ENCODE results near the gene MAIP1.
A peak's percentile ranks its signal among the peaks of the same experiment; 100 is the strongest.

MAIP1 gene

DNA sequence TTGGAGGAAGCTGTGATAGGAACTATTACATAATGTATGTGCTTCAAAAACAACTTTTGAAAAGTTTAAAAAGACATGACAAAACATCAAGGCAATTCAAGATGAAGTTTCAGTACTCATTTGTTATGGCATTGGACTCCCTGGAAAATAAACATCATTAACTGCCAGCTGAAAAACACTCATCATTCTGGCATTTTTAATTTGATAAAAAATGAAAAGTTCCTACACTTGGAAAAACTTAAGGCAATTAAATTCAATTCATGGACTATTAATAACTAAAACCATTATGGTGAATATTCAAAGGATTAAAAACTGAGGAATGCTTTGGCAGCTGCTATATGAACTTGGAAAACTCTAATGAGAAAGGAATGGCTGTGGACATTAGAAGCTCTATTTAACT, 8.5 kb upstream of the MAIP1 start:
- no peak for DNase-seq (ENCODE audit: low spot score)

GRCh38 chr2:199950396-199950795, 5.0 kb upstream of the MAIP1 start:
- DNase-seq (ENCODE audit: low spot score): no peak

DNA sequence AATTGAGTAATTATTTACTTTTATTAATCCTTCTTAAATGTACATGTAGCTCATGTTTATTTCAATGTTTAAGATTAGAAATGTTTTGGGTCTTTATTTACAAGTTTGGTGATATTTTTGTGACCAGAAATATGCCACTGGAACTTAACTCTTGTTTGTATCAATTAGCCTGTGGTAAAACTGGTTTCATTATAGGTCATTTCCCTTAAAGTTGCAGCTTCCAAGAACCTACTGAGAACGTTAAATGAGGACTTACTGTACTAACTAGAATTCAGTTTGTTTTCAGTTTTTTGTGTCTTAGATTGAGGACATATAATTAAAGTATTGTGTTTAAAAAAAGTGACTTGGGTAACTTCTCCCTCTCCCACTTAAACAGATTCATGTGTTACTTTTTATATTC, 4.4 kb upstream of the MAIP1 start:
- no peak for DNase-seq (ENCODE audit: low spot score)

DNA sequence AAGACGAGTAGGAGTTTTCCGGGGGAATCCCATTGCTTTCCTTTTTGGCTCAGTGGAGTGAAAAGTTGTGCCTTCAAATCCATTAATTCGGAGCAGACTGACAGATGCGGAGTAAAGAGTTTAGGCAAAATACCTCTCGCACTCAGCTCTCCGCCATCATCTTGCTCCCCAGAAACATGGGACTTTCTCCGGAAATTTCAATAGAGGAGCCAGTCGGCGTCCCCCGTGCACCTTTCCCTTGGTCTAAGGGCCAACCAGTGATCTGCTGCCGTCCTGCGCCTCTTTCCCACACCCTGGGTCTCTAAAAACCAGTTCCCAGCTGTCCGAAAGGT, 409 bp upstream of the MAIP1 start:
- DNase-seq (ENCODE audit: low spot score): no peak

DNA sequence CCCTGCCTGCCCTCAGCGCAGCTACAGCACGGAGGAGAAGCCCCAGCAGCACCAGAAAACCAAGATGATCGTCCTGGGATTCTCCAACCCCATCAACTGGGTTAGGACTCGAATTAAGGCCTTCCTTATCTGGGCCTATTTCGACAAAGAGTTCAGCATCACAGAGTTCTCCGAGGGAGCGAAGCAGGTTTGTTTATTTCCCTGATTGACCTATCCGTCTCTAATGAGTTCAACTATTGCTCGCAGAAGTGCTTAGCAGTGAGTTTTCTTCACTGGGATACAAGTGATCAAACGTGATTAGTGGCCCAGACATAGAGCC, 639 bp downstream of the MAIP1 start:
- DNase-seq (ENCODE audit: low spot score): no peak

DNA sequence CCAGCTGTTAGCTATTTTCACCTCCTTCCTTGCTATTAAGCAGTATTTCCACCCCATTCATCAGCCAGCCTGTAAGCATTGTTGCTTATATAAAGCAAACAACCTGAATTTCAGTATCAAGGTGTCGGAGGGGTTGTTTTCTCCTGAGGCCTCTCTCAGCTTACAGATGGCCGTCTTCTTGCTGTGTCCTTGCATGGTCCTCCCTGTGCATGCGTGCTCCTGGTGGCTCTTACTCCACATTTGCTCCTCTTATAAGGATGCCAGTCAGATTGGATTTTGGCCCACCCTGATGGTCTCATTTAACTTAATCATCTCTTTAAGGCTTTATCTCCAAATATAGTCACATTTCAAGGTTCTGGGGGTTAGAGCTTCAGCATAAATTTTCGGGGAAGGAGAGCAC, 2.6 kb downstream of the MAIP1 start:
- no peak for DNase-seq (ENCODE audit: low spot score)

- DNase-seq (ENCODE audit: low spot score): no peak
These were observed 6.8 kb downstream of the MAIP1 start for GRCh38 chr2:199962203-199962602.

DNA sequence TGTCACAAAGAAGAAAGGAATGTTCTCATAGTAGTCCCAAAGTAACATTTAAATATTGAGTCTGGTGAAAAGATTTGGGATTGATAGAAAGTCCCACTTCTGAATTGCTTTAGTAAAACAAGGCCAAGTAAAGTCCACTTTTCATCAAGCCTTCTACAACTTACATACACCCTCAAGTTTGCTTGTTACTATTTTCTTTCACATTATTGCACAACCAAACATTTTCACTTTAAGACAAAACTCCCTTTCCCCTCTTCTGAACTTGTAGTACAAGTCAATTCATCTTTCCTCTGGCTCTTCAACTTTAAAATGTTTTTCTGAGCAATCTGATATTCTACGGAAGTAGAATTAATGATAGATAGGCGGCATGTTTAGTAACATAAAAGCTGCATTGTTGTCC, 11.0 kb downstream of the MAIP1 start:
- no peak for DNase-seq (ENCODE audit: low spot score)

DNA sequence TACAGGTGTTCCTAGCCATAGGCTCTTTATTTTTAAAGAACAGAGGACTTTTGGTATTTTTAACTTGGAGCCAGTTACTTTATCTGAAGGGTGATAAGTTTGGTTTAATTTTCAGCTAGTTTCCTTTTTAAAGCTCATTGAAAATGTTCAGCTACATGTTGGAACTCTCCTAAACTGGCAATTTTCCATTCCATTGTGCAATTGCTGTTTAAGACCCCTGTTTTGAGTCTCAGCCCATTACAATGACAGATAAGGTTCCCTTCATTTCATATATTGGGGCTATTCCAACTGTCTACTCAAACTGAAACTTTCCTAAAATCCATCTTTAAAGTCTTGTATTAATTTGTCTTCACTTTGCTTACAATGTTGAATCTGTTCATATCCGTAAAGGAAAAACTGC, 11.6 kb downstream of the MAIP1 start:
- DNase-seq (ENCODE audit: low spot score): no peak

- DNase-seq (ENCODE audit: low spot score): no peak
These were observed 12.7 kb downstream of the MAIP1 start for GRCh38 chr2:199968126-199968525.

DNA sequence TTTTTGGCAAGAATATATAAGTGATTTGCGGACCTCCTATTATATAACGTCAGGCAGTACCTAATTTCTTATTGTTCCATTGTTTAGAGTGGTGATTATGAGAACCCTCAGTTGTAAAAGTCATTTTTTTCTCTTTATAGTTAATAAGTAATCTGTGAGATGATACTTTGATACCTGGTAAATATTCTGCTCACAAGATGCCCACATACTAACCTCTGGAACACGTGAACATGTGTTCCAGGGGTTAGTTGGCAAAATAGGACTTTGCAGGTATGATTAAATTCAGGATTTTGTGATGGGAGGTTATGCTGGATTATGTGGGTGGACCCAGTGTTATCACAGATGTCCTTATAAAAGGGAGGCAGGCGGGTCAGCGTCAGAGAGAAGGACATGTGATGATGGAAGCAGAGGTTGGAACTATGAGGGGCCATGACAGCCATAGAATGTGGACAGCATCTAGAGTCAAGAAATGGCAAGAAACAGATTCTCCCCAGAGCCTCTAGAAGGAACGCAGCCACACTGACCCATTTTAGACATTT, 16.8 kb downstream of the MAIP1 start:
- DNase-seq (ENCODE audit: low spot score): no peak

DNA sequence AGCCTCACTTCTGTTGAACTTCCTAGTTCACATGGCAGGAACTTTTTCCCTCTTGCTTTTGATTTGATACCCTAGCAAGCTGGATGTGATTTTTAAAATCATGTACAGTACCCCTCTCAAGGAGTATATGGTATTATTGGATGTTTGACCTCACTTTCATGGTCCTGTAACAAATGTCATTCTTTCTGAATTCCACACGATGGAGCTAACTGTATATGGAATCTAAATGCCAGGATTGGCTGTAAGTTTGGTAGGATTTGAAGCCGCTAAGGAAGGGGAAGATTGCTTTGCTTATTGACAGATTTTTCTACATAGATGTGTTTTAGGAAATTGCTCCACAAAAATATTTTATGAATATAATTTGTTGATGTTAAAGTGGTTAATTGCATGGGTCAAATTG, 18.3 kb downstream of the MAIP1 start:
- peak; percentile 62 for DNase-seq (ENCODE audit: low spot score)

DNA sequence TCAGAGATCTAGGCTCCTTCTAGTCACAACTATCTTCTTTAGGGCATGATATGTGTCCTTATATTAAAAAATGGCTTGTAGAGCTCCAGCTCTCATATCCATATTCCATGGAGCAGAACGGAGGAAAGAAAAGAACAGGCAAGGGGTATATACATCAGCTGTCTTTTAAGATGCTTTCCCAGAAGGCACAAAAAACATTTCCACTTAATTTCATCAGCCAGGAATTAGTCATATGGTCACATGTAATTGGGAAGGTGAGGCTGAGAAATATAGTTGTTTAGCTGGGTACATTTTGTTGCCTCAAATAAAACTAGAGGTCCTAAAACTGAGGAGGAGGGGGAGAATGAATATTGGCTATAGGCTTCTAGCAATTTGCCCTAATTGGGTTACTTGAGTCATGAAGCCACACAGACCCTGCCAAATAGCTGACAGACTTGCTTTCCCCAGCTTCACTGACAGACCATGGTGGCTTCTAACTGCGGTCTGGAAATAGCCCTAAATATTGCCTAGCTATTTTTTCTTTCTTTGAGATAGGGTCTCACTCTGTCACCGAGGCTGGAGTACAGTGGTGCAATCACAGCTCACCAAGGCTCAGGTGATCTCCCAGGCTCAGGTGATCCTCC, 20.0 kb downstream of the MAIP1 start:
- DNase-seq (ENCODE audit: low spot score): no peak

GRCh38 chr2:199977984-199978415, 22.6 kb downstream of the MAIP1 start:
- peak; percentile 92 for DNase-seq (ENCODE audit: low spot score)

DNA sequence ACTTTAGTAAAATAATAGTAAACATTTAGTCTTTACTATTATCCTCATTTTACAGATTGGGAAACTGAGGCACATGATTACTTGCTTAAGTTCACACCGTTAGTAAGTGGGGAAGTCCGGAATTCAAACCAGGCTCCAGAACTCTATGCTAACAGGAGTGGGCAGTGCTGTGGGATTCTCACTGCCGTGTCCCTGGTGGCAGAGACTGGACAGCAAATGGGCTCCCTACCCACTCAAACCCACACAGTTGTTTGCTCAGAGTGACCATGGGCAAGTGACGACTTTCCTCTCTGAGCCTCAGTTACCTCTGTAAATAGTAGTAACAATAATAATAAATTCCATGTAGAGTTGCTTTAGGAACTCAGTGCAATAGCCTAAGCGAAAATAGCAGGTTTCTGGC, 24.0 kb downstream of the MAIP1 start:
- no peak for DNase-seq (ENCODE audit: low spot score)

DNA sequence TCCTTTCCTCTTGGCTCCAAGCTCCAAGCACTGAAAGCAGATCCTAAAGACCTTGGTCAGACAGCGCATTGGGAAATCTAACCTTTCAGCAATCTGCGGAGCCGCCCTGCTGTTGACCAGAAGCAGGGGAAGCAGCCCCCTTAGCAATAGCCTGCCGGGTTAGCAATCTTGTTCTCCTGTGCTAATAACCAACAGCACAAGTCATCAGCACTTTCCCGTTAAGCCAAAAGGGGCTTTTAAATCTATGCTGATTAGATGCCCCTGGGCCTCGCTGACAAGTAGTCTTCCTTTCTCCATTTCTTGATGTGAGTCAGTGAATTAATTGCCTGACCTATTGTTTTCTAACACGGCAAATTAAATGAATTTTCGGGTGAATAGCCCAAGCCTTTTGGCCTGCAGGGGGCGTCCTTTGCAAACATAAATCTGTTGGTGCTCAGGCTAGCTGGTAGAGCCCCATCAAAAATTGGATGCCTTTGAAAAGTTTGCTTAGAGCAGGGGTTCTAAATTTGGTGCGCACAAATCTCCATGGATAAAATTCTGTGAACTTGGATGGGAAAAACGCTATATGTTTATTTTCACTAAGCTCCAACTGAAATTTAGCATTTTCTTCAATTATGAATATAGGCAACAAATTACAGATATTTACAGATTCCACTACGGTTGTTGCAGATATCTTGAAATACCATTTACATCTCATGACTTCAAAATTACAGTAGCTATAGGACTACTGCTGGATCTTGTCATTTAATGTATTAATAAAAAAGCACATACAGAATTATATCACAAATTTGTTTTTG, 24.6 kb downstream of the MAIP1 start:
- peak; percentile 82 for DNase-seq (ENCODE audit: low spot score)

DNA sequence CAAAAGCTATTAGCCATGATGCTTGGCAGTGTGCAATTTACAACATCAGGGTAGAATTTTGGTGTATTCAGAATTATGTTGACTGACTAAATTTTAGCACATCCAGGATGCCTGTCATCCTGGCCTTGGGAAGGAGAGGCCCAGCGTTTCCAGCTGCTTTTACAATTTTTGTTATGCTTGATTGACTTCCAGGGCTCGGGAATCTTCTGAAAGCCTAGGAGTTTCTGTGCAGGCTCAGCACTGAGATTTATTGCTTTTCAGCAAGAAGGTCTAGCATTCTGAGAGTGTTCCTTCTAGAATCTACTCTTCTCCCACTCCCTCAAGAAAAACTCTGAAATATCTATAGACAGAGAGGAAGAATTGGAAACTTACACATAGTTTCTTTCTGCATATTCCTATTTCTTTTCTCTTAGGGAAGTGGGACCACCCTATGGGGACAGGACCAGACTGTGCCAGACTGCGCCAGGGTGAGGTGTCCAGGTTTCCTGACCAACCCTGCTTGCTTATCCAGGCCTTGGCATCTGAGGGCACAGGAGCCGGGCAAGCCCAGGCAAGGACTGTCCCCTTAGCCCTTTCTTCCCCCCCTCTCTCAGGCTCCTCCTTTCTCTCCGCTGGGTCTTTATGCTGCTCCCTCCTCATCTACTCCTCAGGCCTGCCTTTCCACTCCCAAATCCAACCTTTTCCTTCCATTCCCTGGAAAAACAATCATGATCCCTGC, 26.9 kb downstream of the MAIP1 start:
- DNase-seq (ENCODE audit: low spot score): peak; percentile 22

DNA sequence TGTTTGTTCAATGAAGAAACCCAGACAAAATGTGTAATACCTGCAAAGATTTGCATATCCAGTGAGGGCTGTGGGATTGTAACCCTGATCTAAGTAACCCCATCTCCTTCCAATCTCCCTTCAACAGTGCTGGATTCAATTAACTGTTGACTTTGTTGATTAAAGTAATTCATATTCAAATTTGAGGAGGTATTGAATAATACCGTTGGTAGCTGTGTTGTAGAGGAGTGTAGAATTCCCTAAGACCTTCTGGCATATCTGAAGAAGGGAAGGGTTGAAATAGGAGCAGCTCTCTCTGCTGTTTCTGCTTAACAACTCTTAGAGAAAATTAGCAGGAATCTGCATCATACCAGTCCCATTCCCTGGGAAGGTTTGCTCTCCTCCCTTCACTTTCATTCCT, 28.2 kb downstream of the MAIP1 start:
- DNase-seq (ENCODE audit: low spot score): no peak

- no peak for DNase-seq (ENCODE audit: low spot score)
These were observed 28.8 kb downstream of the MAIP1 start for GRCh38 chr2:199984159-199984558.

DNA sequence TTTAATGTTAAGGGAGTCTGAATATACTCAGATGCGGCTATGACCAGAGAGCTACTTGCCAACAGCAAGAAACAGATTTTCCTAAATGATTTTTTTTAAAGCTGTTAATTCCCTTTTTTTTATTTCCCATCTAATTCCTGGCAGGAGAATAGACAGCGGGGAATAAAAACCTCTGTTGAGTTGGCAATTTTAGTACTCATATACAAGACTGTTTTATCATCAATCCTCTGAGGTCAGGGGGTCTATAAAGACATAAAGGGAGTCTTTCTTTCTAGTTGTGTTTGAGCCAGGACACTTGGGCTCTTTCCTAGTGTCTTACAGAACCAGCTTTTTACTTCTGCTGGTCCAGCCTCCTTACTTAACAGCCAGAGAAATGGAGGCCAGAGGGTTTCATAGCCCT, 29.4 kb downstream of the MAIP1 start:
- no peak for DNase-seq (ENCODE audit: low spot score)

- peak; percentile 82 for DNase-seq (ENCODE audit: low spot score)
These were observed 30.3 kb downstream of the MAIP1 start for GRCh38 chr2:199985625-199986207.

GRCh38 chr2:199987586-199987985, 32.2 kb downstream of the MAIP1 start:
- DNase-seq (ENCODE audit: low spot score): no peak

DNA sequence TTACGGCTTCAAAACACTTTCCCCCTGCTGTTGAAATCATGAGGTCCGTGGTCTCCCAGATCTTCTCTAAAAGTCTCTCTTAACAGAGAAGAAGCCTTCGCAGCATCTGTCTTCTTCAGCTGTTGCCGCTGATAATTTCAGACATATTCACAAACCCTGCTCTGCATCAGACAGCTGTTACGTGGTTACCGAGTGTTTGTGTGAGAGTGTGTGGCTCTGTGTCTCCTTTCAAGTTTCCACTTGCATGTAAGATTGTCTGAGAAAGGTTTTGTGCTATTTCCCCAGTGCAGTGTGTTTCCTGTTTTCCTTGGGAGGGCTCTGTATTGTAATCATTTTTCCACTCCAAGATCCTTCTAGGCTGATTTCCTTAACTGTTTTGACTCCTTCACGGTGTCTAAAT, 32.8 kb downstream of the MAIP1 start:
- no peak for DNase-seq (ENCODE audit: low spot score)

All from kidney tubule cell (primary cell).